Head of caudate nucleus (tissue), 42 donors: ENCODE data around the gene KRTAP3-1.
"Not testable (repeated sequence)": the region's sequence is repeated elsewhere in the genome, so short reads cannot be mapped to it uniquely, and the experiment has no call there.

Source experiments
- DNase-seq, 42 donors: peaks; one replicate each; pipeline versions ENCODE4 v3.0.0 to v3.0.0-alpha.2; 2020 to 2021; ENCODE audit warnings: mixed read lengths in 7 of 42
- intact Hi-C: fragments of 100-400 bp; cut with DNase I; formaldehyde crosslinking; loops from one replicate; pipeline ENCODE4 v1.15.0; 2022

The KRTAP3-1 gene

GRCh38 chr17:41018541-41018940 lies 9.6 kb upstream of the KRTAP3-1 start:
- no peak for DNase-seq
- intact Hi-C loops, result no loop called here

GRCh38 chr17:41016578-41017215 lies 7.8 kb upstream of the KRTAP3-1 start:
- intact Hi-C loops, result no loop called here
- no peak for DNase-seq

- no peak for DNase-seq
- intact Hi-C loops, result no loop called here
These were observed 6.5 kb upstream of the KRTAP3-1 start for GRCh38 chr17:41015454-41015853.

GRCh38 chr17:41013606-41014005 lies 4.7 kb upstream of the KRTAP3-1 start:
- DNase-seq, result no peak

GRCh38 chr17:41013181-41013580 lies 4.3 kb upstream of the KRTAP3-1 start:
- DNase-seq, result no peak
- intact Hi-C loops, result no loop called here

More at GRCh38 chr17:41013606-41014005, 4.7 kb upstream of the KRTAP3-1 start:
- intact Hi-C loops, result no loop called here

- intact Hi-C loops, result no loop called here
- no peak for DNase-seq
These were observed 3.6 kb upstream of the KRTAP3-1 start for GRCh38 chr17:41012326-41013120.

GRCh38 chr17:41010441-41010840 lies 1.5 kb upstream of the KRTAP3-1 start:
- intact Hi-C loops, result no loop called here
- DNase-seq, result no peak

GRCh38 chr17:41009936-41010335 lies 1.0 kb upstream of the KRTAP3-1 start:
- intact Hi-C loops, result no loop called here
- DNase-seq, result no peak

GRCh38 chr17:41009301-41009760 lies 403 bp upstream of the KRTAP3-1 start:
- DNase-seq, result no peak

GRCh38 chr17:41004397-41004796 lies 4.5 kb downstream of the KRTAP3-1 start:
- intact Hi-C loops, result no loop called here
- no peak for DNase-seq

More at GRCh38 chr17:41009301-41009760, 403 bp upstream of the KRTAP3-1 start:
- intact Hi-C loops, result no loop called here

- intact Hi-C loops, result no loop called here
- no peak for DNase-seq
These were observed 5.0 kb downstream of the KRTAP3-1 start for GRCh38 chr17:41003926-41004325.

- DNase-seq, result no peak
- intact Hi-C loops, result no loop called here
These were observed 6.1 kb downstream of the KRTAP3-1 start for GRCh38 chr17:41002814-41003213.

- intact Hi-C loops, result no loop called here
- DNase-seq, result no peak
These were observed 7.1 kb downstream of the KRTAP3-1 start for GRCh38 chr17:41001795-41002194.

- DNase-seq, intact Hi-C loops: not testable (repeated sequence)
These were observed 9.4 kb downstream of the KRTAP3-1 start, which contains the start of gene KRTAP3-2 for GRCh38 chr17:40999563-40999962. Gene KRTAP3-2, minus strand, starts transcription at chr17:40999906. Its CDS starts 53 bp downstream, at chr17:40999853.

- intact Hi-C loops, result no loop called here
- DNase-seq, result no peak
These were observed 11.6 kb downstream of the KRTAP3-1 start for GRCh38 chr17:40997361-40997760.

GRCh38 chr17:40996829-40997228 lies 12.1 kb downstream of the KRTAP3-1 start:
- intact Hi-C loops, result no loop called here

GRCh38 chr17:40995116-40995515 lies 13.8 kb downstream of the KRTAP3-1 start:
- no peak for DNase-seq
- intact Hi-C loops, result no loop called here

More at GRCh38 chr17:40996829-40997228, 12.1 kb downstream of the KRTAP3-1 start:
- no peak for DNase-seq

- intact Hi-C loops, result no loop called here
- no peak for DNase-seq
These were observed 15.1 kb downstream of the KRTAP3-1 start, which contains the start of gene KRTAP3-3 for GRCh38 chr17:40993839-40994238. Gene KRTAP3-3, minus strand, starts transcription at chr17:40994164. Its CDS starts 67 bp downstream, at chr17:40994097.

- intact Hi-C loops, result no loop called here
- no peak for DNase-seq
These were observed 15.8 kb downstream of the KRTAP3-1 start for GRCh38 chr17:40993084-40993483.

- no peak for DNase-seq
- intact Hi-C loops, result no loop called here
These were observed 16.3 kb downstream of the KRTAP3-1 start for GRCh38 chr17:40992666-40993065.
